Nephron (organoid): ENCODE results near the gene ASB10.
A peak's percentile ranks its signal among the peaks of the same experiment; 100 is the strongest.

Source experiments
- H3K27ac Mint-ChIP-seq, 3 experiments: 2 replicates each; pipeline ENCODE4 v1.8.0; 2020; ENCODE audit warnings: mixed read lengths in 3 of 3, mild to moderate bottlenecking in 2 of 3, moderate library complexity in 1 of 3
- H3K27me3 Mint-ChIP-seq: 2 replicates; pipeline ENCODE4 v1.8.0; 2021; ENCODE audit warnings: low read depth, mild to moderate bottlenecking, moderate library complexity, mixed read lengths
- H3K36me3 Mint-ChIP-seq: 2 replicates; pipeline ENCODE4 v1.8.0; 2020; ENCODE audit warnings: low read depth, mixed read lengths
- H3K4me1 Mint-ChIP-seq: 2 replicates; pipeline ENCODE4 v1.8.0; 2020; ENCODE audit warnings: mixed read lengths
- H3K4me3 Mint-ChIP-seq, 3 experiments: 2 replicates each; pipeline ENCODE4 v1.8.0; 2020; ENCODE audit warnings: mild to moderate bottlenecking in 3 of 3, mixed read lengths in 3 of 3, moderate library complexity in 2 of 3
- H3K9me3 Mint-ChIP-seq: 2 replicates; pipeline ENCODE4 v1.8.0; 2020; ENCODE audit warnings: mixed read lengths
- CTCF ChIP-seq, 3 experiments: fragments of 200-600 bp; sonication (generic); IDR thresholded peaks; one replicate each; pipeline ENCODE4 v1.5.0; 2021; ENCODE audit warnings: antibody characterized with exemption in 3 of 3; ENCODE audit not compliant: unreplicated experiment in 3 of 3

The ASB10 gene

GRCh38 chr7:151226560-151226874, 39.5 kb upstream of the ASB10 start:
- TF ChIP-seq CTCF (IDR thresholded peaks at IDR 0.05; ENCODE audit: unreplicated experiment in 3 of 3): no peak
- Mint-ChIP-seq H3K4me1 (peaks cover 33% of the 10 kb centered on the region), H3K27me3 (no peaks in the 10 kb centered on the region), H3K4me3 (peak overlapping the region; percentile 94 to 98 (median 95)), H3K9me3 (no peaks in the 10 kb centered on the region), H3K36me3 (peaks cover 31% of the 10 kb centered on the region), H3K27ac (peak overlapping the region in 2 of 3 experiments; percentile 99)

- no peak for TF ChIP-seq CTCF (IDR thresholded peaks at IDR 0.05; ENCODE audit: unreplicated experiment in 3 of 3)
- H3K27ac Mint-ChIP-seq: no peak overlapping the region
- H3K4me3 Mint-ChIP-seq: peak overlapping the region; percentile 94 to 98 (median 95)
- no peaks in the 10 kb centered on the region for H3K9me3 Mint-ChIP-seq
- peaks cover 32% of the 10 kb centered on the region for H3K4me1 Mint-ChIP-seq
- H3K36me3 Mint-ChIP-seq: peaks cover 32% of the 10 kb centered on the region
- H3K27me3 Mint-ChIP-seq: no peaks in the 10 kb centered on the region
Measured at GRCh38 chr7:151225948-151226510, 39.0 kb upstream of the ASB10 start.

GRCh38 chr7:151223728-151224127, 36.7 kb upstream of the ASB10 start:
- Mint-ChIP-seq H3K27me3 (no peaks in the 10 kb centered on the region), H3K36me3 (peaks cover 48% of the 10 kb centered on the region), H3K4me3 (peak overlapping the region in 1 of 3 experiments; percentile 8), H3K4me1 (peaks cover 32% of the 10 kb centered on the region), H3K27ac (no peak overlapping the region), H3K9me3 (no peaks in the 10 kb centered on the region)
- no peak for TF ChIP-seq CTCF (IDR thresholded peaks at IDR 0.05; ENCODE audit: unreplicated experiment in 3 of 3)

- no peak for TF ChIP-seq CTCF (IDR thresholded peaks at IDR 0.05; ENCODE audit: unreplicated experiment in 3 of 3)
- Mint-ChIP-seq H3K27ac (no peak overlapping the region), H3K9me3 (no peaks in the 10 kb centered on the region), H3K4me3 (no peak overlapping the region), H3K27me3 (no peaks in the 10 kb centered on the region), H3K36me3 (peaks cover 69% of the 10 kb centered on the region), H3K4me1 (no peaks in the 10 kb centered on the region)
Measured at GRCh38 chr7:151218170-151218569, 31.1 kb upstream of the ASB10 start.

GRCh38 chr7:151215396-151215795, 28.3 kb upstream of the ASB10 start:
- H3K9me3 Mint-ChIP-seq: no peaks in the 10 kb centered on the region
- peaks cover 56% of the 10 kb centered on the region for H3K36me3 Mint-ChIP-seq
- TF ChIP-seq CTCF (IDR thresholded peaks at IDR 0.05; ENCODE audit: unreplicated experiment in 3 of 3): no peak
- no peak overlapping the region for H3K4me3 Mint-ChIP-seq
- H3K27ac Mint-ChIP-seq: no peak overlapping the region
- no peaks in the 10 kb centered on the region for H3K27me3 Mint-ChIP-seq
- no peaks in the 10 kb centered on the region for H3K4me1 Mint-ChIP-seq

- H3K27me3 Mint-ChIP-seq: no peaks in the 10 kb centered on the region
- TF ChIP-seq CTCF (IDR thresholded peaks at IDR 0.05; ENCODE audit: unreplicated experiment in 3 of 3): no peak
- H3K27ac Mint-ChIP-seq: no peak overlapping the region
- no peak overlapping the region for H3K4me3 Mint-ChIP-seq
- peaks cover 48% of the 10 kb centered on the region for H3K36me3 Mint-ChIP-seq
- no peaks in the 10 kb centered on the region for H3K9me3 Mint-ChIP-seq
- H3K4me1 Mint-ChIP-seq: no peaks in the 10 kb centered on the region
Measured at GRCh38 chr7:151213826-151214225, 26.8 kb upstream of the ASB10 start.
